Transverse colon (tissue), 4 donors: Measurements from ENCODE around the gene FBXO40. TPM values are rescaled to one million over a fixed set of nuclear protein-coding genes. Genes with fewer than 3 reads are reported as not detected.

Experiments used
- DNase-seq: peaks from one replicate; pipeline ENCODE4 v3.0.0-alpha.2; 2019
- H3K27ac ChIP-seq, 4 donors: fragments of 200-600 bp; sonication (generic); 2 replicates each; pipeline ENCODE4 v1.5.1; 2016 to 2018; ENCODE audit warnings: inconsistent platforms in 4 of 4
- H3K27me3 ChIP-seq: fragments of 200-600 bp; sonication (generic); 2 replicates; pipeline ENCODE4 v1.5.1; 2017; ENCODE audit warnings: inconsistent platforms
- H3K36me3 ChIP-seq, 4 donors: fragments of 200-600 bp; sonication (generic); 2 replicates each; pipeline ENCODE4 v1.5.1; 2017 to 2019; ENCODE audit warnings: inconsistent platforms in 4 of 4
- H3K4me1 ChIP-seq, 4 donors: fragments of 200-600 bp; sonication (generic); 2 replicates each; pipeline ENCODE4 v1.5.1; 2017 to 2020; ENCODE audit warnings: inconsistent platforms in 4 of 4
- H3K4me3 ChIP-seq, 4 donors: fragments of 200-600 bp; sonication (generic); 1 replicate in 1 of 4; 2 replicates in 3 of 4; pipeline versions ENCODE4 v1.5.1 to v1.6.1; 2017 to 2019; ENCODE audit warnings: inconsistent platforms in 4 of 4
- H3K9me3 ChIP-seq, 2 donors: fragments of 200-600 bp; sonication (generic); 2 replicates each; pipeline ENCODE4 v1.5.1; 2017 to 2019; ENCODE audit warnings: inconsistent platforms in 2 of 2
- CTCF ChIP-seq, 5 experiments: fragments of 200-600 bp in 3 of 5; fragments of 450-650 bp in 2 of 5; sonication (generic) in 3 of 5; IDR thresholded peaks; 1 replicate in 2 of 5; 2 replicates in 3 of 5; pipeline ENCODE4 v1.5.1; 2016 to 2017; ENCODE audit warnings: antibody characterized with exemption in 5 of 5, inconsistent platforms in 3 of 5, mild to moderate bottlenecking in 2 of 5, moderate library complexity in 1 of 5
- EP300 ChIP-seq: sonication (generic); formaldehyde crosslinking; IDR thresholded peaks from one replicate; pipeline ENCODE4 v1.6.1; 2017; ENCODE audit warnings: antibody characterized with exemption, low read depth
- POLR2A ChIP-seq: fragments of 450-650 bp; IDR thresholded peaks from one replicate; pipeline ENCODE4 v1.6.1; 2016; ENCODE audit warnings: antibody characterized with exemption, mild to moderate bottlenecking, moderate library complexity
- POLR2AphosphoS5 ChIP-seq, 3 donors: sonication (generic); formaldehyde crosslinking; IDR thresholded peaks; one replicate each; pipeline ENCODE4 v1.6.1; 2016; ENCODE audit warnings: antibody characterized with exemption in 3 of 3
- WGBS, 2 donors: methylation state at CpG; one replicate each; pipeline ENCODE4 v1.1.5; 2018; ENCODE audit warnings: low coverage in 1 of 2; 5-methylcytosine and 5-hydroxymethylcytosine counted together
- in situ Hi-C, 4 donors: fragments of 200-750 bp; cut with MboI; loops; one replicate each; pipeline versions ENCODE4 v1.15.0 to v1.15.1; 2017; ENCODE audit warnings: low sequenced_read_pairs in 3 of 4, low pct_ligation_motif_present in 1 of 4, low pct_unique_long_range_greater_than_20kb in 1 of 4
- intact Hi-C: fragments of 100-400 bp; cut with DNase I; formaldehyde crosslinking; loops from one replicate; pipeline ENCODE4 v1.15.1; 2023; ENCODE audit warnings: low total_unique reads
- total RNA-seq, 4 donors: library from RNA; depleted of rRNA; stranded (reverse); fragments of >200 nt; gene quantifications; one replicate each; pipeline ENCODE4 v1.1.0, GENCODE V29; 2016

Gene FBXO40
- total RNA-seq, 4 donors from 2014 or later: not detected

- no peak overlapping the region for H3K27ac ChIP-seq
- H3K4me1 ChIP-seq: peaks cover 0 to 2% (median 0%) of the 10 kb centered on the region in 4 donors
- intact Hi-C loops: no loop called here
- TF ChIP-seq CTCF (IDR thresholded peaks at IDR 0.05): no peak
- no peak for TF ChIP-seq POLR2A
- TF ChIP-seq POLR2AphosphoS5 (IDR thresholded peaks at IDR 0.05): no peak
- no peak for TF ChIP-seq EP300
- H3K27me3 ChIP-seq: no peaks in the 10 kb centered on the region
- H3K36me3 ChIP-seq: peaks cover 0 to 53% (median 25%) of the 10 kb centered on the region in 4 donors
- DNase-seq: no peak
- H3K4me3 ChIP-seq: no peak overlapping the region
- WGBS, 2 donors: 59 to 75% methylated on average over 1 to 2 of the region's 2 CpGs
- in situ Hi-C loops: no loop called here
- H3K9me3 ChIP-seq: no peaks in the 10 kb centered on the region
Observed at GRCh38 chr3:121663171-121663847, 70.1 kb downstream of the FBXO40 start.

DNA sequence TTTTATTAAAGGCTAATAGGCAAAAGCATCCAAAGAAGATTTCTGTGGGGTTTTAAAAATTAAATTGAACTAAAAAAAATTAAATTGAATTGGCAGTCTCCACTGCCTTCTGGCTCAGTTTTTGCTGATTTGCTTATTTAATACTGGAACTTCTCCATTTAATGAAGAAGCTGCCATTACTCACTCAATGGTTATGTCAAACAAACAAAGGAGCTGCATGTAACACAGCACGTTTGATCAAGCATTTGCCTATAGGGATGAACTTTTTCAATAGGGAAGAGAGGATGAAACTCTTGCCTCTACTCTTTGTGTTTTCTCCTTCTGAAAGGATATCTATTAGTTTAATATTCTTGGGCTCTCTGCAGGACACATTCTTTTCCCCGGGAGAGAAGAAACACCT, 72.3 kb downstream of the FBXO40 start:
- H3K4me3 ChIP-seq: no peak overlapping the region
- no peak overlapping the region for H3K27ac ChIP-seq
- H3K4me1 ChIP-seq: no peaks in the 10 kb centered on the region
- DNase-seq: no peak
- H3K36me3 ChIP-seq: peaks cover 0 to 70% (median 30%) of the 10 kb centered on the region in 4 donors
- TF ChIP-seq EP300: no peak
- no peak for TF ChIP-seq POLR2AphosphoS5 (IDR thresholded peaks at IDR 0.05)
- no peak for TF ChIP-seq CTCF (IDR thresholded peaks at IDR 0.05)
- no peak for TF ChIP-seq POLR2A
- WGBS, 2 donors: 79 to 83% methylated on average over 2 of the region's 2 CpGs
- no peaks in the 10 kb centered on the region for H3K27me3 ChIP-seq
- intact Hi-C loops: no loop called here
- no peaks in the 10 kb centered on the region for H3K9me3 ChIP-seq
- in situ Hi-C loops: no loop called here

- no peak for TF ChIP-seq POLR2AphosphoS5 (IDR thresholded peaks at IDR 0.05)
- TF ChIP-seq CTCF (IDR thresholded peaks at IDR 0.05): no peak
- no peak for TF ChIP-seq POLR2A
- TF ChIP-seq EP300: no peak
- no peaks in the 10 kb centered on the region for H3K4me1 ChIP-seq
- no peak overlapping the region for H3K4me3 ChIP-seq
- no peaks in the 10 kb centered on the region for H3K27me3 ChIP-seq
- intact Hi-C loops: no loop called here
- H3K27ac ChIP-seq: peak overlapping the region in 2 of 4 donors; percentile 5 to 10
- no peak for DNase-seq
- WGBS, 2 donors: 85 to 100% methylated on average over 4 of the region's 4 CpGs
- H3K36me3 ChIP-seq: peaks cover 0 to 80% (median 32%) of the 10 kb centered on the region in 4 donors
- no peaks in the 10 kb centered on the region for H3K9me3 ChIP-seq
- in situ Hi-C loops: no loop called here
Observed at GRCh38 chr3:121667333-121667732, 74.2 kb downstream of the FBXO40 start.

DNA sequence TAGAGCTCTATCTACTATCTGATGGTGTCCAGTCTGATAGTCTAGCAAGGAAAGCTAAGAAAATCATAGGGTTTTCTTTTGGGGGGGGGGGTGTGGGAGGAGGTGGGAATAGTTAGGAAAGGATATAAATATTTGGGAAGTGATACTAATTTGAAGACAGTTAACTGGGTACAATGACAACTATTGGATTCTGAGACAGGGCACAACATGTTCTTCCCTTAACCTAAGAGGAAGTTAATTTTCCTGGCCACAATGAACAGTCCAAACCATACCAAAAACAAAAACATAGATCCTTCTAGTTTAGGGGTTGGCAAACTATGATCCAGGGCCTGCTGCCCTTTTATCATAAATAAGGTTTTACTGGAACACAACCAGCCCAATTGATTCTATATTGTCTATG, 77.5 kb downstream of the FBXO40 start:
- H3K9me3 ChIP-seq: no peaks in the 10 kb centered on the region
- no peak for TF ChIP-seq CTCF (IDR thresholded peaks at IDR 0.05)
- no peak for TF ChIP-seq EP300
- TF ChIP-seq POLR2A: no peak
- no peak for TF ChIP-seq POLR2AphosphoS5 (IDR thresholded peaks at IDR 0.05)
- DNase-seq: no peak
- H3K4me1 ChIP-seq: no peaks in the 10 kb centered on the region
- H3K36me3 ChIP-seq: peaks cover 0 to 80% (median 34%) of the 10 kb centered on the region in 4 donors
- intact Hi-C loops (no loop called here), in situ Hi-C loops (no loop called here)
- H3K27ac ChIP-seq: no peak overlapping the region
- H3K27me3 ChIP-seq: no peaks in the 10 kb centered on the region
- H3K4me3 ChIP-seq: no peak overlapping the region
